Endothelial cell of umbilical vein (primary cell): ENCODE measurements around the gene ZNF280C.
"Not testable (repeated sequence)": the region's sequence is repeated elsewhere in the genome, so short reads cannot be mapped to it uniquely, and the experiment has no call there.

Source experiments
- EZH2 ChIP-seq: IDR thresholded peaks from 2 replicates; pipeline ENCODE4 v1.6.1; 2012; ENCODE audit warnings: borderline replicate concordance, low read depth, mild to moderate bottlenecking, moderate library complexity, low read length, inconsistent platforms; ENCODE audit not compliant: severe bottlenecking
- GATA2 ChIP-seq: IDR thresholded peaks from 2 replicates; pipeline ENCODE4 v1.7.0; 2011; ENCODE audit warnings: low read depth, mild to moderate bottlenecking, moderate library complexity, mixed read lengths, low read length; ENCODE audit not compliant: insufficient read length, insufficient read depth
- MYC ChIP-seq: IDR thresholded peaks from one replicate; pipeline ENCODE4 v1.6.1; 2011; ENCODE audit warnings: mild to moderate bottlenecking, low read depth, low read length
- POLR2A ChIP-seq: IDR thresholded peaks from 2 replicates; pipeline ENCODE4 v1.6.1; 2012; ENCODE audit warnings: low read depth, mild to moderate bottlenecking, control low read depth, low read length
- POLR2AphosphoS5 ChIP-seq: IDR thresholded peaks from 2 replicates; pipeline ENCODE4 v1.6.1; 2012; ENCODE audit warnings: low read depth, mild to moderate bottlenecking, control low read depth, low read length, moderate library complexity; ENCODE audit not compliant: insufficient read depth
- TF ChIP-seq, protein P1 (sequence below), 2 donors: IDR thresholded peaks; 1 replicate in 1 of 2; 2 replicates in 1 of 2; pipeline ENCODE4 v1.5.1; 2011; ENCODE audit warnings: low read length in 2 of 2, mild to moderate bottlenecking in 2 of 2, moderate library complexity in 2 of 2, control low read depth in 1 of 2, inconsistent platforms in 1 of 2, low read depth in 1 of 2; ENCODE audit not compliant: insufficient read depth in 1 of 2; ENCODE audit errors: extremely low read depth in 1 of 2

DNA sequence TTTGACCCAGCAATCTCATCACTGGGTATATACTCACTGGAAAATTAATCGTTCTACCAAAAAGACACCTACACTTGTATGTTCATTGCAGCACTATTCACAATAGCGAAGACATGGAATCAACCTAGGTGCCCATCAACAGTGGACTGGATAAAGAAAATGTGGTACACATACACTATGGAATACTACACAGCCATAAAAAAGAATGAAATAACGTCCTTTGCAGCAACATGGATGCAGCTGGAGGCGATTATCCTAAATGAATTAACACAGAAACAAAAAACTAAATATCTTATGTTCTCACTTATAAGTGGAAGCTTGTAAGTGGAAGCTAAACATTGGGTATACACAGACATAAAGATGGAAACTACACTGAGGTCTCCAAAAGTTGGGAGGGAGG is 37.5 kb downstream of the ZNF280C start:
- TF ChIP-seq, protein P1, sequence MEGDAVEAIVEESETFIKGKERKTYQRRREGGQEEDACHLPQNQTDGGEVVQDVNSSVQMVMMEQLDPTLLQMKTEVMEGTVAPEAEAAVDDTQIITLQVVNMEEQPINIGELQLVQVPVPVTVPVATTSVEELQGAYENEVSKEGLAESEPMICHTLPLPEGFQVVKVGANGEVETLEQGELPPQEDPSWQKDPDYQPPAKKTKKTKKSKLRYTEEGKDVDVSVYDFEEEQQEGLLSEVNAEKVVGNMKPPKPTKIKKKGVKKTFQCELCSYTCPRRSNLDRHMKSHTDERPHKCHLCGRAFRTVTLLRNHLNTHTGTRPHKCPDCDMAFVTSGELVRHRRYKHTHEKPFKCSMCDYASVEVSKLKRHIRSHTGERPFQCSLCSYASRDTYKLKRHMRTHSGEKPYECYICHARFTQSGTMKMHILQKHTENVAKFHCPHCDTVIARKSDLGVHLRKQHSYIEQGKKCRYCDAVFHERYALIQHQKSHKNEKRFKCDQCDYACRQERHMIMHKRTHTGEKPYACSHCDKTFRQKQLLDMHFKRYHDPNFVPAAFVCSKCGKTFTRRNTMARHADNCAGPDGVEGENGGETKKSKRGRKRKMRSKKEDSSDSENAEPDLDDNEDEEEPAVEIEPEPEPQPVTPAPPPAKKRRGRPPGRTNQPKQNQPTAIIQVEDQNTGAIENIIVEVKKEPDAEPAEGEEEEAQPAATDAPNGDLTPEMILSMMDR (IDR thresholded peaks at IDR 0.05; ENCODE audit: extremely low read depth in 1 of 2, insufficient read depth in 1 of 2, low read depth in 1 of 2, low read length in 2 of 2): not testable (repeated sequence)
- TF ChIP-seq POLR2A, POLR2AphosphoS5, MYC, EZH2, GATA2: not testable (repeated sequence)
